ENCODE measurements around the gene SND1.
A peak's percentile ranks its signal among the peaks of the same experiment; 100 is the strongest.
"Not testable (repeated sequence)": the region's sequence is repeated elsewhere in the genome, so short reads cannot be mapped to it uniquely, and the experiment has no call there.

SND1 gene

DNA sequence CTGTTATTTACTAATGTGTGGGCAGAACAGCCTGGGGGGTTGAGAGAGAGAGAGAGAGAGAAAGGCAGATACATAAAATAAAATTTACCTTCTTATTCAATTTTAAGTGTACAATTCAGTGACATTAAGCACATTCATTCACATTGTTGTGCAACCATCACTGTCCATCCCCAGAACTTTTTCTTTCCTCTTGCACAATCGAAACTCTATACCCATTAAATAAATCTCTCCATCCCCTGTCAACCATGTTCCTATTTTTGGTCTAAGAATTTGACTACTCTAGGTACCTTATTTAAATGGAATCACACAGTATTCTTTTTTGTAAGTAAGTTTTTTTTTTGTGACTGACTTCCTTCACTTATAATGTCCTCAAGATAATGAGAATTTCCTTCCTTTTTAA is 181.6 kb downstream of the SND1 start:
- no peak for DNase-seq

DNA sequence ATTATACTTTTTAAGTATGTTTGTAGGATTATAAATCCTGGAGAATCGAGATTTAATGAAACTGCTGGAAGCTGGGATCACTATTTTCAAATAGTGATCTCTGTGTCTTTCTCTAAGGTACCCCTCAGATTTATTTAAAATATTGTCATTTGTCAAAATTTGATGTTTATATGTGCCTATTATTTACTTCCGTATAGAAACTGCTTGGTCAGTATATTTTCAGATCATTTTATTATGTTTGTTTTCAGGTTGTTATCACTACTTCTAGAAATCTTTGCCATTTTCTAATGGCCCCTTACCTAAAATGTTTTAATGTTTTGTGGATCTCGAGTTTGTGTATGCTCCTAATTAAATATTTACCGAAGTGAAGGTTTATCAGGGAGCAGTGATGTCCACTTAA is 183.7 kb downstream of the SND1 start:
- DNase-seq, result no peak

DNA sequence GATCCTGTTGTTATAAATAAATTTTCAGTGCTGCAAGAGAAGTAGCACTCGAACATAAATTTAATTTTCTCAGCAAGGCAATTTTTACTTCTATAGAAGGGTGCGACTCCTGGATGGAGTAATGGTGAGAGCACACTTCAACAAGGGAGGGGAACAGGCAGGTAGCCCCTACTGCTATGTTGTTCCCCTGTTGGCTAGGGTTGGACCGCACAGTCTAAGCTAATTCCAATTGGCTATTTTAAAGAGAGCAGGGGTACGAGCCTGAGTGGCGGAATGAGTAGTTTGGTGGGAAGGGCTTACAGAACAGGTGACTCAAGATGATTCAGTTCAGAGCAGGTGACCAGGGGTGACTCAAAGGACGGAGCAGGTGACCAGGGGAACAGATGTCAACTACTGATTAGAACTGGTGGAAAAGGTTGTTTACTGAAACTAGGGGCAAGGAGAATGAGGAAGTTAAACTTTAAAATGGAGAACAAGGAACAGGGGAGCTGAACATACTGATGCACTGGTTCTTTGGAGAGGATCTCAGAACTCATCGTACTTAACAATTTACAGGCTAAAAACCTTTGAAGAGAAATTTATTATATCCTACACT is 185.9 kb downstream of the SND1 start:
- DNase-seq, result not testable (repeated sequence)

DNA sequence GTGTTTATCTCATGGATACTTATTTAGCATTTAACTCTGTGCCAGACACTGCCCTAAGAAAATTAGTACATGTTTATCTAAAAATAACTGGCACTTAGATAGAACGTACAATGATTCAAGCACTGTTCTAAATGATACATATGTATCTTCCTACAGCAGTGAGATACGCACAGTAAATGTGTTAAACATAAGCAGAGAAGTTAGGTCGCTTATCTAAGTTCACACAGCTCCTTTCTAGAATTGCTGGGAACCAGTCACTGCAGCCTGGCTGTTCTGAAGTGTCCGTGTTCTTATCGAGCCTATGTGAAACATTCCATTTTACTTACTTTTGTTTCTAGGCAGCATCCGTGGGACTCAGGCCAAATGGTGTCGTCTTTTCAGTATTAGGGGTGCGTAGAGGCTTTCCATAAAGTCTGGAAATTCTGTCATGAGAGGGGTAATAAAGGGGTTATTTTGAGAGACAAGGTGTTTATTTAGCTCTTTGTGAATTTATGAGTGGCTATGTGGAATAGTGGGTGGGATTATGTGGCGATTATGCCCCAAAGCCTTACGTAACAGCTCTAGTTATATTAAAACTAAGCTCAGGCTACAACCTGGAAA is 186.9 kb downstream of the SND1 start:
- no peak for DNase-seq

DNA sequence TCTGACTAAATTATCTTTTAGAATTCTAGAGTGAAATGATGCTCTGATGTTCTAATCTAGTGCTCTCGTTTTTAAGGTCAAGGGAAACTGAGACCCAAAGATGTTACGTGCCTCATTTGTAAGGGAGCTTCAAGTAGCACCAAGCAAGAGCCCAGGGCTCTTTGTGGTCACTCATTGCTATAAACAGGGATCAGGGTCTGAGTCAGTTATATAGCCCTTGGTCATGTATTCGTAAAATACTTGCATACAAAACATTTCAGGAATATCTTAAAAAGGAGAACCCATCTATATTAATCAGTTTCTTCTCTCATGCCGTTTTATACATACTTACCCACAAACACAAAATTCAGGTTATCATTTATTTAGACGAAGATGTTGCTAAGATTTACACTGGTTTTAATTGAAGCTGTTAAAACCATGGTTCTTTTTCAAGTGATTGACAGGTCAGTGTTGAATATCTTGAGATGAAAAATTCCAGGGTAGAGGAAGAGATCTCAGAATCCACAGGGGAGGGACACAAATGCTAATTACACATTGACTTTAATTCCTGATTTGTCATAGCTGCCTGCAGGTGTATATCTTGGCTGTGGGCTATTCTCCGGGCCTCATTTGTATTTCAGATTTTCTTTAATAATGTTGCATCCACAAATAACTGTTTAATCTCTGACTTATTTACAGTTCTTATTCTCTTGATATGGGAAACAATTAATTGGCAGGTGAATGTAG is 188.4 kb downstream of the SND1 start:
- no peak for DNase-seq

DNA sequence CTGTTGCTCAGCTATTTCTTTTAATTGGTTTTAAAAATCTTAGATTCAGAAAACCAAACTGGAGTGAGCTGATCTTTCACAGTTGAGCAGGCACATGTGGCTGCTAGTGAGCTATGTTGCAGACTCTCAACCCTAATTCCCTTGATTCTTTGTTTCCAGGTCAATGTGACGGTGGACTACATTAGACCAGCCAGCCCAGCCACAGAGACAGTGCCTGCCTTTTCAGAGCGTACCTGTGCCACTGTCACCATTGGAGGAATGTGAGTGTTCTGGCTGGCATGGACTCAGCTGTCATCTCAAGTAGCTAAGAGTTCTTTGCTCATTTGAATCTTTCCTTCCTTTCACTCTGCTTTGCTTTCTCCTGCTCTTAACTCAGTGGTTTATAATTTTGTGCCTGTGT is 192.2 kb downstream of the SND1 start:
- DNase-seq, result no peak

DNA sequence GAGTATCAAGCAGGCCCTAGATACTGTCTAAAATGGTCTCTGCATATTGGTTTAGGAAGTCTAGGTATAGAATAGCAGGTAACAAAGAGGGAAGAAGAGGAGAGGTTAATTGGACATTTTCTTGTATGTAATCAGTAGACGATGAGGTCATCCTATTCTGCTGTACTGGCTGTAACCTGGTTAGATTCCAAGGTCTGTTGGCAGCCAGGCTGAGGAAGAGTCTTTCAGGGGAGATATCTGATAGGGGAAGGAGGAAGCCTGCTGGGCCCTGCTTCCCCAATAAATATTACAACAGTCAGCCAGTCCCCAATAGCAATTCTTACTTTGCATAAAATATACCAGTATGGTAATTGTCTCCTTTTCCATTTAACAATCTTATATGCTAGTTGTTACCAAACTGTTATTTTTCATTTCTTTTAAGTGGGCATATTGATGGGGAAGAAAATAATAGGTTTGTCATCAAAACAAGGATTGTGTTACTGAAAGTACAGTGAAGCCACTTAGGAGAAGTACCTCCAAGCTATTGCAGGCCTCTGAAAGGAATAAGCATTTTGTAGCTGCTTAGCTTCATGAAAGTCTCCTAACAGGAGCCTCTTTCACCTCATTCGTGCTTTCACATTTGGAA is 192.8 kb downstream of the SND1 start:
- DNase-seq, result no peak

DNA sequence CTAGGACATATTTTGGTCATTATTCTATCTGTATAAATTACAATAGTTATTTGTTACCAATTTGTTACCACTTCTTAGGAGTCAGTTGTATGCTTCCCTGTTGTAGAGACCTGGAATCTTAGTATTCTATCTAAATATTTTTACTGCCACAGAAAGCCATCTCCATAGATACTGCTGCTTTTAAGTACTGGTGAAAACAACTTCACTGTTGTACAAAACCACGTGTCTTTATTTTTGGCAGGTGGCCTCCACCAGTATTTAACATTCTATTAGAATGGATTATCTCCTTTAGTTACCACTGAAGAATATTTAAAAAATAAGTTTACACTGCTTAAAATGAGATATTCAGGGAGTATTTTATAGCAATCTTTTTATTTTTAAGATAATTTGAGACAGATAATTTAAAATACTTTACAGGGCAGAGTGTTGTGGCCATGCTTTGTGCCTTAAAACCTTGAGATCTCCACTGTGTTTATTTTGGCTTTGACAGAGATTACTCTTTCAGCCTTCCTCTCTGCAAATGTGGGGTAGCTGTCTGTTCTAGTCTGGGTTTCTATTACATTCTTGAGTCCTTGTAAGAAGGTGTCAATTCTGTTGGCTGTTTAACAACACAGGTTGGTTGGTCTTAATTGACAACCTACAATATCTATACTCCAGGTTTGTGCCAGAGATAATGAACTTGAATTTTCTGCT is 193.7 kb downstream of the SND1 start:
- no peak for DNase-seq

DNA sequence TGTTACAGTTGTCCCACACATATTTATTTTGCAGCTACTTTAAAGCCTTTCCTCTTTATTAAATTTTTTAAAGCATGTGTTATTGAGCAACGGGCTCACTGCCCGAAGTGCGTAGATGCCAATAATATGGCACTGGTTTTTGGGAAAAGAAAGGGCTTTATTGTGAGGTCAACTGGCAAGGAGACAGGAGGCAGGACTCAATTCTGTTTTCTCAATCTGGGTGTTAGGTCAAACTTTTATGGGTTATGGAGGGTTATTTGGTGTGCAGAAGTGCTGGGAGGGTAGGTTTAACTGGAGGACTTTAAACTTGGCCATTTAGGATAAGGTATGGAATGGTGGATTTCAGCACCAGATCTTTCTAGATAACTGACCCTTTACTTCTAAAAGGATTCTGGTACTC is 195.6 kb downstream of the SND1 start:
- no peak for DNase-seq

DNA sequence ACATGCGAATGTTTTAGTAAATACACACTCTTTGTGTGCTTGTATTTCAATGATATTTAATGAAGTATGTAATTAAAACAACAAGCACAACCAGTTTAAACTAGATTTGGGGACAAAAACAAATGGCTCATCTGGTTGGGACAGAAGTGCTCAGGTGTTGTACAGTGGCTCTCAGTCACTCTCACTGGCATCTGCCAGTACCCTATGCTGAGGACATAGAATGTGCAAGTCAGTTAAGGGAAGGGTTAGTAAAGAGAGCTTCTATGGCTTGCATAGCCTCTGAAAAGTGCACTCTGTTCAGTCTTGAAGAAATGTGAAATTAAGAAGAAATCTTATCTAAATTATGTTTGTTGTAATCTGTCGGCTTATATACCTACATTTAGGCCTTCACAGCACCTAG is 196.2 kb downstream of the SND1 start:
- no peak for DNase-seq

DNA sequence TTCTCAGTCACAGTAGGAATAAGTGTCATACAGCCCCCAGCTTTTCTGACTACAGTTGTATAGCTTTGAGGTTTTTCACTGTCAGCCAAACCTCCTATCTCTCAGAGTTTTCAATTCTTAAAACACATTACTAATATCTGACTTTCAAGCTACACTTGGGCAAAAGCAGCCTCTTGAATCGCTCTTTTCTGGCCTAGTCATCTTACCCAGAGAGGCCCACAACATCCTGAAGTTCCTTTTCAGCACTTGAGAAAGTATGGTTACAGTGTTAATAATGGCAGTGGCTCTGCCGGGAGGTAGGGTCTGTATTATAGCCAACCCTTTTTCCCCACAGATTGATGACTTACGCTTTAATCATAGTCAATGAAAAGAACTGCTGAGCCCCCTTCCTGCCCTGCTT is 198.2 kb downstream of the SND1 start:
- DNase-seq, result no peak

DNA sequence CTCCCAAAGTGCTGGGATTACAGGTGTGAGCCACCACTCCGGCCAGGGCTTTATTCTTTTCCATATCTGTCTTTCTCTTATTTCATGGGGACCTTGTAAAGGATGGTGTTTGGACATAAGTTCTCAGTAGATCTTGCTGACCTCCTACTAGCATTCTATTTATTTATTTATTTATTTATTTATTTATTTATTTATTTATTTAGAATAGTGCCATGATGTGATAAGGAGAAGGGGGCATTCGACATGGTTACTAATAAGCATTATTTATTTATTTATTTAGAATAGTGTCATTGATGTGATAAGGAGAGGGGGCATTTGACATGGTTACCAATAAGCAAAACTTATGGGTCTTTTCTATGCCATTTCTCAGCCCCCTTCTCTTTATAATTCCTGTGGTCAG is 202.4 kb downstream of the SND1 start:
- DNase-seq, result no peak

DNA sequence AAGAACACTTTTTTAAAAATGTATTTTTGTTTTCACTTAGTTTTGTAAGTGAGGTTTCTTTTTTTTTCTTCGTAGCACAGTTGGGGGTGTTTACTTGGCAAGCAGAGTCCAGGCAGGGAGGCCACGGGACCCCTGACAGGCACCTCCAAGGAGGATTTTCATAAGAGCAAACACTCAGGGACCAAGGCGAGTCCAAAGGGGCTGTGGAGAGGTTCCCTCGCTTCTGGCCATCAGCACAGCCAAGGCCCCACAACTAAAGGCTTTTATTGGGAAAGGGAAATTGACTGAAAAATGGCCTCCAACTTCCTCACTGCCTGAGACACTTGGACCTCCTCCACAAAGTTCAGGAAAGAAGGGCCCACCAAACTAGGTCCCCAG is 205.5 kb downstream of the SND1 start:
- DNase-seq, result no peak

DNA sequence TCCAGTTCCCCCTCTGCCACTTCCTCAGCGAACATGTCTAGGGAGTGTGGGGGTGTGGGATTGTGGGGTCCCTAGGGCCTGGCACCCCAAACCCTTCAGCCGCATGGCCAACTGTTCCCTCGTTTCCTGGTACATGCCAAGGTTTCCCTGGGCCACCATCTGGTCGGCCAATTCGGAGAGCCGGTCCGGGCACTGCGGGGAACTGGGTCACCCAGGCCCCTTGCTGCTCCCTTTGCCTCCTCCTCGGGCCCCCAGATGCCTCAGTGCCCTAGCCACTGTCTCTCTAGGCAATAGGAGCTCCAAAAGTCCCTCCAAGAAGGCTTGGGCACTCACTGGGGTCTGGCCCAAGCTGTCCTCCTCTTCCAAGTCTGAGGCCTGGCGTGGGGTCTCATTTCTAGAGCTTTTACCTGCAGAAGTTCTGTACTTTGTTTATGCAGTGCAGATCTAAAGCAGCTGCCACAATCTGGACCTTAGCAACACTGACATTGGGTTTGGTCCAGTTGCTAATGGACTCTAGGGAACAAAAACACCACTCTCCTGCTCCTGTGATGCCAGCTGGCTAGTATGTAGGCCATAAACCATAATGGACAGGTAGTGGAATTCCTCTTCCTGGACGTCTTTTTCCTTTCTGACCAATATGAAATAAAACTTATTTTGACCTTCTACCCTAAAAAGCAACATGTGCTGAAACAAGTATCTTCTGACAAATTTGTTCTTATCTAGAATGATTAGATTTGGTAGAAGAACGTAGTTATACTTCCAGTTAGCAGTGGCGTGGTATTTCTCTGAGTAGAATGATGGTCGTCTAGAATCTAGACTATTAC is 206.3 kb downstream of the SND1 start:
- DNase-seq, result no peak

DNA sequence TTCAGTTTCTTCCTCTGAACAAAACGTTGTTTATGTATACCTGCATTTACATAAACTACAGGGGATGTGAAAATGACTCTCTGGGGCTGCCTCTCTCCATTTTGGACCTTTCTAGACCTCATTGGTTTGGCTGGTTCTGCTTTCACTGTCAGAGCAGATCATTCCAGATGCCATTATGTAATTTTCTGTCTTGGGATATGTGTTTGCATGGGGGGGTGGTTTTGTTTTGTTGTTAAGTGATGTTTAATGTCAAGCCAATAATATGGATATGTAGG is 206.9 kb downstream of the SND1 start:
- no peak for DNase-seq

DNA sequence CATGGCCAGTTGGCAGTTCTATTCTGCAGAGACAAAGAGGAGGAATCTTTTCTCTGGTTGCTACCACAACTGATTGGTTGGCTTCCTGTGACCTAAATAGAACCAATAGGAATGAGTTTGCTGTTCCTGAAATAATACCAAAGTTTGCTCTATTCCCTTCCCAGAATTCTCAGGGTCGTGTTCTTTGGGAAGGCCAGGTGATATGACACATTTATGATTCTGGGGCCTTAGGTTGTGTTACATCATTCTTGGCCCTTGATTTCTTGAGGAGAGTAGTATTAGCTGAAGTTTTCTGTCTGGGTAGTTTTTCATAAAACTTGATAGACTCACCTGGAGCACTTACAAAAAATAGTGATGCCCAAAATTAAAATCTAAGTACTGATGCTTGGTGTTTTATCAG is 207.3 kb downstream of the SND1 start:
- DNase-seq, result no peak

DNA sequence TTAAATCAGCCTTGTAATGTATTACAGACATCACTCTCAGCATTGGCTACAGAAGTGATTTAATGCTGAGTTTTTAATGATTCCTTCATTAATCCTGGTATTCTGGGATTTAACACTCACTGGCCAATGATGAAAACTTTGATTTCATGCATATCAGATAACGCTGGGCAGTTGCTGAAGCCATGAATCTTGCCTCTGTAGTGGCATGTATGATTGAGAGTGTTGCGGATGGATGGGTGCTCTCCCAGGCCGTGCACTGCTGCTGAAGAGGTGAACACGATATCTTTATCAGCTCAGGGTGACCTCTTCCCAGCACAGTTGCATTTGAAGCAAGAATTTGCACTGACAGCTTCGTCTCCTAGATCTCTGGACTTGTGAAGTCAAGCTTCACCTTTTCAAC is 210.5 kb downstream of the SND1 start:
- no peak for DNase-seq

DNA sequence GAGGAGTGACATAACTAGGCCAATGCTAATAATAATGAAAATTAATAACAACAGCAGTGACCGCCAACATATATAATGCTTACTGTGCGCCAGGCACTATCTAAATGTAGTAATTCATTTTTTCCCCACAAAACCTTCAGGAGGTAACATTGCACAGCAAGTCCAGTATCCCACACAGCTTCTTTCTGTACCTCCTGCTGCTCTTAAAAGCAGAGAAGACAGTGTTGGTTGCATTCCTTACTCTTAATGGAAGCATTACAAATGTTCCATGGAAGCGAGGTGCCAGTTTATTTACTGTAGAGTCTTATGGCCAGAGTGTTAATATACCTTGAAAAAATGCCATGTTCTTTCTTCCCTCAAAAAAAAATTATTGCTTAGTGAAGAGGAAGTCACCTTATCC is 211.1 kb downstream of the SND1 start:
- no peak for DNase-seq

DNA sequence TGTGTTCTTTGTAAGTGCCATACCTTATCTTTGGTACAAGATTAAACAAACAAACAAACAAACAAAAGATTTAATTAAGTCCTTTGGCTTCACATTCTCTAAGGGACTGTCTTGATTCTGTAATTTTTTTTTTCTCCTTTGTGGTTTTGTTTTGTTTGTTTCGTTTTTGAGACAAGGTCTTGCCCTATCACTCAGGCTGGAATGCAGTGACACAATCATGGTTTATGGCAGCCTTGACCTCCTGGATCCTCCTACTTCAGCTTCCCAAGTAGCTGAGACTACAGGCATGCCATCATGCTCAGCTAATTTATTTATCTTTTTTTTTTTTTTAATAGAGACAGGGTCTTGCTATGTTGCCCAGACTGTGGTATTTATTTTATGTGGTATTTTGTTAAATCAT is 213.5 kb downstream of the SND1 start:
- DNase-seq, result peak; percentile 76

DNA sequence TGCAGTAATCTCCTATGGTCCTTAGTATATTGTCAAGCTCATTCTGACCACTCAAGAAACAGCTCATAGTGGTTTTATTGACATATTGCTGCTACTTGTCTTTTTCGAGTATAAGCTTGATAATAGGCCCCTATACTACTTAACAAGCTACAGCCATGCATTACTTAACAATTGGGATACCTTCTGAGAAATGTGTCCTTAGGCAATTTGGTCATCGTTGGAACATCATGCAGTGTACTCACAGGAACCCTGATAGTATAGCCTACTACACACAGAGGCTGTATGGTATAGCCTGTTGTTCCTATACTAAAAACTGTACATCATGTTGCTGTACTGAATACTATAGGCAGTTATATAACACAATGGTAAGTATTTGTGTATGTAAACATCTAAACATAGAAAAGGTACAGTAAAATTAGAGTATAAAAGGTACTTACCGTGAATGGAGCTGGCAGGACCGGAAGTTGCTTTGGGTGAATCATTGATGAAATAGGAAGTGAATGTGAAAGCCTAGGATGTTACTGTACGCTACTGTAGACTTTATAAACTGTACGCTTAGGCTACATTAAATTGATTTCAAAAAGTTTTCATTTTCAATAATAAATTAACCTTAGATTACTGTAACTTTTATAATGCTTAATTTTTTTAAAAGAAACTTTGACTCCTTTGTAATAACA is 218.4 kb downstream of the SND1 start:
- no peak for DNase-seq

DNA sequence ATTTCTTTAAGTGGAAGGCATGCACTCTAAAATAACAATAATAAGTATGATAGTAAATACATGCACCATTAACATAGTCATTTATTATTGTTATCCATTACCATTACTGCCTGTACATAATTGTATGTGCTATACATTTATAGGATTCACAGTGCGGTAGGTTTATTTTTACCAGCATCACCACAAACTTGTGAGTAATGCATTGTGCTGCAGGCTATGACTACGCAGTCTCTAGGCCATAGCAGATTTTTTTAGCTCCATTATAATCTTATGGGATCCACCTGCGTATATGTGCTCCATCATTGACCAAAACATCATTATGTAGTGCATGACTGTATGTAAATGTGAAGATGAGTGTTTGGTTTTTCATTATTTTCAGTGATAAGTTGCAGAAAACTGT is 219.2 kb downstream of the SND1 start:
- DNase-seq, result no peak

DNA sequence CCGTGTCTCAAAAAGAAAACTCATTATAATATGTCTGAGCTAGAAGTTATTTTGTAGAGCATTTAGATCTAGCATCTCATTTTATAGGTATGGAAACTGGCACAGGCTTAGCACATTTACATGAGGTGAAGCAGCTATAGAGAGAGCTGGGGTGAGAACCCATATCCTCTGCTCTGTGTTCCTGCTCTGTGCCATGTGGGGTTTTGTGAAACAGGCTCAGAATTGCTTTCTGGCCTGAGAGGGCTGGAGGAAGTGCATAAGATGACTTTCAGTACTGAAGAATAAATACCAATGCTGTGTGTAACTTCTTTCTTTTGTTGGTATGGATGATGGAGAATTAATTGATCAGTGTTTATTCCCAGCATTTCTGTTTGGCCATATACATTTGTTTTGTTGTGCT is 220.1 kb downstream of the SND1 start:
- DNase-seq, result no peak
